ENCODE data around the gene NDUFA3. TPM values are rescaled to one million over a fixed set of nuclear protein-coding genes. Genes with fewer than 3 reads are reported as not detected.
A peak's percentile ranks its signal among the peaks of the same experiment; 100 is the strongest.

Gene NDUFA3
- total RNA-seq, 1 experiment from 2014 or later, result 85.0 TPM

DNA sequence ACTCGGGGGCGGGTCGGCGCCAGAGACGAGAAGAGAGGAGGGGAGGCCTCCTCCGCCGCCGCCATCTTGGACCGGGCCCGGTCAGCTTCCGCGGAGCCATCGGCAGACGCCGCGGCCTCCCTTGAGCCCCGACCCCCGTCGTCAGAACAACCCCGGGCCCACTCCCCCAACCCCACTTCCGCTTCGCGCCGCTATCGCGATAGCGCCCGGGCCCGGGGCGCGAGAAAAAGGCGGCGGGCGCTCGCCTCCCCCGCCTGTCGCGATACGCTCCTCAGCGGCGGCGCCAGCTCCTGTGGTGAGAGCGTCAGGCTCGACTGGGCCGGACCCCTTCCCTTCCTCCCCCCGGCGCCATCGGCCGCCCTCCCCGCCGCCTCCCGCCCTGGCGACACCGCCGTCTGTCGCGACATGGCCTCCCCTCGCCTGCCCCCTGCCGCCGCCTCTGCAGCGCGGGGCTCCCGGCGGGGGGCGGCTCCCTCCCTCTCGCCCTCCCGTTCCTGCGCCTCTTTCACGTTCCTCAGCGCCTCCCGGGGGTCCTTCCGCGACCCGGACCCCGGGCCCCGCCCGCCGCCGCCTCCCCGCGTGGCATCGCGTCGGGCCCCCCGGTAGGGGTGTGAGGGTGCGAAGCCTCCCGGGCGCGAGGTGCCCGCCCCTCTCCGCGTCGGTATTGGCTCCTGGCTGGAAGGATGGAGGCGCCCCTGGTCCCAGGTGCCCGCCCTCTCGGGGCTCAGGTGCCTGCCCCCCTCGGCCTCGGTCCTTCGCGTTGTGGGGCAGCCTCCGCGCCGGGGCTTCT is 35.2 kb downstream of the NDUFA3 start, which contains the start of gene CNOT3:
Gene CNOT3 (plus strand): TSS at position 64 of the 790 bp plus-strand sequence. CDS start 5,217 bp downstream, outside the sequence.
- DNase-seq (ENCODE audit: low read depth), result no peak

DNA sequence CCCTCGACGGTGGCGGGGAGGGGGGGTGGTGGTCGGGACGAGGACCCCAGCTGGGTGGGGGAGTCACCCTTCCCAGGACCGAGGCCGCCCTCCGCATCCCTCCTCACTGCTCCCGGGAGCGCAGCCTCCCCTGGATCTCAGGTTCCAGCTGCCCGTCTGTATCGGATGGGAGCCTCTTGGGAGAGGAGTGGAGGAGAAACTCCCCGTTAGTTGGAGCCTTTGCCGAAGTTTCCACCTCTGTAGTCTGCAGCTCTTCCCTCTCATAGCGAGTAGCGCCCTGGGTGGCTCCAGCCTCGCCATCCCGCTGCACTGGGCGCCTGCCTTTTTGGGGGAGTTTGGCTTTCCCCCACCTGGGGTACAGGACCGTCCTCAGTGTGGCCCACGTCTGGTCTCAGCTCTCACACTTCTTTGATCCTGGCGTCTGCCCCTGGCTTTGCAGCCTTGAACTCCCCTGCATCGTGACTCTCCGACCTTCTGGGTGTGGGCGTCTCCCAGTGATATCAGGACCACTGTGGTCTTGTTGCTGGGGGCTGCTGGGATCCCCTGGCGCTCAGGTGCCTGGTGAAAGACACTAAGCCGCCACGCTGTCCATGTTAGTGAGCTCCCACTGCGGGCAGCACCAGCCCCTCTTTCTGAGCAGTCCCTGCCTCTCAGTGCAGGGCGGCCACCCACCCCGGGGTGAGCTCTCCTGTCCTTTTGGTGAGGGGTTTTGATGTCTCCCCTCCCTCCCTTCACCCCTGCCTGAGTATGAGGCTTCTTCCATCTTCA is 36.0 kb downstream of the NDUFA3 start:
- DNase-seq (ENCODE audit: low read depth), result no peak

DNA sequence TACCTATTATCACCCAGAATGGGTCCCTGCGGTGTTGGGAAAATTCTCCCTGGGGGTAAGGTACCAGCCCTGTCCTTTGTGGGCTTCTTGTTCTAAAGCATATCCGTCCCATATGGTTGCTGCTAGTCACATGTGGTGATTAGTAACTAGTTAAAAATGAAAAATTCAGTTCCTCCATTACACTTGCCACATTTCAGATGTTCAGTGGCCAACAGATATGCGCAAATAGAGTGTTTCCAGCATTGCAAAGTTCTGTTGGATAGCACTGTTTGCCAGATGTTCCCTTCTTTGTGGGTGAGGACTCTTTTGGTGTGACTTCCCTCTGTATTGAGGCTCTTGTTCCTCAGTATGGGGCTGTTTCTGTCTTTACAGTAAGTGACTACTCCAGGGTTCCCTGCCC is 38.7 kb downstream of the NDUFA3 start:
- DNase-seq (ENCODE audit: low read depth), result no peak

DNA sequence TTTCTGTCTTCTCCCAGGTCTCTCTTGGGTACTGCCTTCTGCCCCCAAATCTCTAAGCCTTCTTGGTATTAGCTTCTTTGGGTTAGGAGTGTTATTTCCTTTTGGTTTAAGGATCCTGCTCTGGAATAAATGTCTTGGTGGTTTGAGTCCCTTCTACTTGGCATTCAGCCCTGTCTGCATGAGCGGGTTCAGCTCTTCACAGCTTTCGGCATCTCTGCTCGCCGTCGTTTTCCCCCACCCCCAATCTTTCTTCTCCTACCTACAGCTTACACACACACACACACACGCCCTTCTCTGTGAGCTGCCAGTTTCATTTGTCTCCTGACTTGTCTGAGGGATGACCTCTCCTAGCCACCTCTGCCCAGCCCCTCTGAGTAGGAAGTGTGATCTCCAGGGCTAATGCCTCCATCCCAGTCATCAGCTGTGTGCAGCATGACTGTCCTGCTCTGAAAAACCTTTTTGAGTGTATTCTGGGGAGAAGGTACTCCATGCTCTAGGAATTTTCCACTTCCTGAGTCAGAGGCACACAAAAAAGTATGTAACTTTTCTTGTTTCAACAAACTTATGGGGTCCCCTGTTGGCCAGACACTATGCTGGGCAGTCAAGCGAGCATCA is 39.6 kb downstream of the NDUFA3 start:
- no peak for DNase-seq (ENCODE audit: low read depth)

DNA sequence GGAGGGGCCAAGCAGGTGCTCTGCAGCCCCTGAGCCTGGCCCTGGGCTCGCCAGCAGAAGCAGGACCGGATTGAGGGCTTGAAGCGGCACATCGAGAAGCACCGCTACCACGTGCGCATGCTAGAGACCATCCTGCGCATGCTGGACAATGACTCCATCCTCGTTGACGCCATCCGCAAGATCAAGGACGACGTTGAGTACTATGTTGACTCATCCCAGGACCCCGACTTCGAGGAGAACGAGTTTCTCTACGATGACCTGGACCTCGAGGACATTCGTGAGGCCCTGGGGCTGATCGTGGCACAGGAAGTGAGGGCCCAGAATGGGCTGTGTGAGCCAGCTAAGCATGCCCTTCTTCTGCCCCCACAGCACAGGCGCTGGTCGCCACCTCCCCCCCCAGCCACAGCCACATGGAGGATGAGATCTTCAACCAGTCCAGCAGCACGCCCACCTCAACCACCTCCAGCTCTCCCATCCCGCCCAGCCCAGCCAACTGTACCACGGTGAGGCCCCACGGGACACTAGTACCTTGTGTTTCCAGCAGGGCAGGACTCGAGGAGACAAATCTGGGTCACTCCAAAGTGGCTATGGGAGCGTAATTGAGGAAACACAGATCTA is 43.0 kb downstream of the NDUFA3 start:
- no peak for DNase-seq (ENCODE audit: low read depth)

DNA sequence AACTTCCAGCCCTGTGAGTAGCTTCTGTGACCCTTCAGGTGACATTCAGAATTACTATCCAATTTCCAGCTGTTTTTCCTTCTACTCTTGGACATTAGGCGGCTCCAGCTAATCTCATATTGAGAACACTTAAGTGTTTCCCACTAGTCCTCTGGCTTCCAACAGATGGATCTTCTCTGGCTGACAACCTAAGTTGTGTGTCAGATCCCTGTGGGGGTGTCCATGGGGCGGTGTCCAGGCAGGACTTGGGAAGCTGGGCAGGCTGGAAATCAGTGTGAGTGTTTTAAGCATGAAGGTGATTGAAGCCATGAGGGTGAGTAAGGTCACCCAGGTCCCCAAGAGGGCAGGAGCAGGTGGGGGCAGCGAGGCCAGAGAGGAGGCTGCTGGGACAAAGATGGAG is 45.0 kb downstream of the NDUFA3 start:
- no peak for DNase-seq (ENCODE audit: low read depth)

DNA sequence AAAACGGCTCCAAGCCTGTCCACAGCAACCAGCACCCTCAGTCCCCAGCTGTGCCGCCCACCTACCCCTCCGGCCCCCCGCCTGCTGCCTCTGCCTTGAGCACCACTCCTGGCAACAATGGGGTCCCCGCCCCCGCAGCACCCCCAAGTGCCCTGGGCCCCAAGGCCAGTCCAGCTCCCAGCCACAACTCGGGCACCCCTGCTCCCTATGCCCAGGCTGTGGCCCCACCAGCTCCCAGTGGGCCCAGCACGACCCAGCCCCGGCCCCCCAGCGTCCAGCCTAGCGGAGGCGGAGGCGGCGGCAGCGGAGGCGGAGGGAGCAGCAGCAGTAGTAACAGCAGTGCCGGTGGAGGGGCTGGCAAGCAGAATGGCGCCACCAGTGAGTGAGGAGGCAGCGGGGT is 45.5 kb downstream of the NDUFA3 start:
- DNase-seq (ENCODE audit: low read depth), result no peak

DNA sequence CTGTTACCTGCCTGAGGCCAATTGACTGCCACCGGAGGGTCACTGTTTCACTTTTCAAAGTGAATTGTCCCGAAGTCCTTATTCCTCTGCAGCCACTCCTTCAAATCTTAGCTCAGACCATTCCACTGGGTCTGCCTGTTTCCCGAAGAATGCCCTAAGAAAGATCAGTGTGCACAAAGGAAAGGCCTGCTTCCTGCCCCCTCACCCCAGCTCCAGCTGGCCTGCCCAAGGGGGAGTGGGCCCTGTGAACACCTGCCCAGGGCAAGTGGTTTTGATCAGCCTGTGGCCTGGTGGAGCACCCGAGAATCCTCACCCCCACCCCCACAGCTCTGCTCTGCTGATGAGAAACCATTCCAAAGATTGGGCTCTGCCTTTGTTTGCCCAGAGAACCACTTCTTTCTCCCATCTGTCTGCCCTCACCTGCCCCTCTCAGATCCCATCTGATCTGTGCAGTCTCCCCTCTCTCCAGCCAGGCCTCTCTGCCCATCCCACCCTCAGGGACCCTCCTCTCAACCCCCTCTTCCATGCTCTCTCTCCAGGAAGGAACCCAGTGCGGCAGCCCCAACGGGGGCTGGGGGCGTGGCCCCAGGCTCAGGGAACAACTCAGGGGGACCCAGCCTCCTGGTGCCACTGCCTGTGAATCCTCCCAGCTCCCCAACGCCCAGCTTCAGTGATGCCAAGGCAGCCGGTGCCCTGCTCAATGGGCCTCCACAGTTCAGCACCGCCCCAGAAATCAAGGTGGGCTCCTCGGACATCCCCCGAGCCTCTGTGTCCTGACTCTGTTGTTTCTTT is 46.6 kb downstream of the NDUFA3 start:
- DNase-seq (ENCODE audit: low read depth), result no peak

DNA sequence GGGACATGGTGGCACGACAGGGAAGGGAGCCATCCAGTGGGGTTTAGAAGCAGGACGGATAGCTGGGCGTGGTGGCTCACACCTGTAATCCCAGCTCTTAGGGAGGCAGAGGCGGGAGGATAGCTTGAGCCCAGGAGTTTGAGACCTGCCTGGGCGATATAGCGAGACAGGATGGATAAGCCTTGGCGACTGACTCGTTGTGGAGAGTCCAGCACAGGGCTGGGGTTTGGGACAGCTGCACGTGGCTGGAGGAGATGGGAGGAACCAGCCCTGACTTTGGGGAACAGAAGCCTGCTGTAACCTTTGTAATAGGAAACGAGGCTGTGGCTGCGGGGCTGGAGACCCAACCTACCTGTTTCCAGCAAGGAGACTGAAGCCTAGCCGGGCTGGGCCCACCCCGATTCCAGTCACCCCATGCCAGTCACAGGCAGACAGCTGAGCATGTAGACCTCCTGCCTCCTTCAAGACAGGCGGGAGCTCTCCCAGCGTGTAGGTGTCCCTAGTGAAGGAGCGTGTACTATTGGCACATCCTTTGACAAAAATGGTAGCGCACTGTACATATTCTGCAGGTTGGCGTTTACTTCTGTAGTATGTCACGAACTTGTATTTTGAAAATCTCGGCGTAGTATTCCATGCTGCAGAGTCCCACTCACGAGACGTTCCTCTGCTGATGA is 48.8 kb downstream of the NDUFA3 start:
- DNase-seq (ENCODE audit: low read depth), result no peak

DNA sequence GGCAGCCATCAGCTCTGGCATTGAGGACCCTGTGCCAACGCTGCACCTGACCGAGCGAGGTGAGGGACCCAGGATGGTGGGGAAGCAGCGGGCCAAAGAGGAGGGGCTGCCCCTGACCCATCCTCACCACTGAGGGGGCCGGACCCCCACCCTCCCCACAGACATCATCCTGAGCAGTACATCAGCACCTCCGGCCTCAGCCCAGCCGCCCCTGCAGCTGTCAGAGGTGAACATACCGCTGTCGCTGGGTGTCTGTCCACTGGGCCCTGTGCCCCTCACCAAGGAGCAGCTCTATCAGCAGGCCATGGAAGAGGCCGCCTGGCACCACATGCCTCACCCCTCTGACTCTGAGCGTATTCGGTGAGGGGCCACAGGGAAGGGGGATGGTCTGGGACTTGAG is 49.6 kb downstream of the NDUFA3 start:
- DNase-seq (ENCODE audit: low read depth), result no peak

DNA sequence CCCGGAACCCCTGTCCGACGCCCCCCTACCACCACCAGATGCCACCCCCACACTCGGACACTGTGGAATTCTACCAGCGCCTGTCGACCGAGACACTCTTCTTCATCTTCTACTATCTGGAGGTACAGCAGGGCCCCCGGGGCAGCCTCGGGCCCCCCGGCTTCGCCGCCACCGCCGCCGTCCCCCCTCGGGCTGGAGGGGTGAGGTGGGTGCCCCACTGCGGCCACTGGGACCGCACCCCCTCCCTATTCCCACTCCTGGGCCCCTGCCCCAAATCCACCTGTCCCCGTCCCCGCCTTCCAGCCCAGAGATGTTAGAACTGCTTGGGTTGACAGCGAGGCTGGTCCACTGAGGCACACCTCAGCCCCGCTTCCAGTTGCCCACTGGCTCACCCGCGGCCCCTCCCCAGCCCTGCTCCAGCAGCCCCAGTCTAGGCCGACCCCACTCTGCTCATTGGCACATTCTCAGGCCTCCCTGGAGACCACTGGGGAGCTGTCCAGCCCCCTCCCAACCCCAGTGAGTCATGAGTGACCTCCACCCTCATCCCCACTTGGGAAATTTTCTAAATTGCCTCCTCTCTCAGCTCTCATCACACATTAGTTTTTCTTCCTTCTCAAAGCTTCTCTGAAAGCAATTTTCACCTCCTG is 50.3 kb downstream of the NDUFA3 start:
- DNase-seq (ENCODE audit: low read depth), result no peak

DNA sequence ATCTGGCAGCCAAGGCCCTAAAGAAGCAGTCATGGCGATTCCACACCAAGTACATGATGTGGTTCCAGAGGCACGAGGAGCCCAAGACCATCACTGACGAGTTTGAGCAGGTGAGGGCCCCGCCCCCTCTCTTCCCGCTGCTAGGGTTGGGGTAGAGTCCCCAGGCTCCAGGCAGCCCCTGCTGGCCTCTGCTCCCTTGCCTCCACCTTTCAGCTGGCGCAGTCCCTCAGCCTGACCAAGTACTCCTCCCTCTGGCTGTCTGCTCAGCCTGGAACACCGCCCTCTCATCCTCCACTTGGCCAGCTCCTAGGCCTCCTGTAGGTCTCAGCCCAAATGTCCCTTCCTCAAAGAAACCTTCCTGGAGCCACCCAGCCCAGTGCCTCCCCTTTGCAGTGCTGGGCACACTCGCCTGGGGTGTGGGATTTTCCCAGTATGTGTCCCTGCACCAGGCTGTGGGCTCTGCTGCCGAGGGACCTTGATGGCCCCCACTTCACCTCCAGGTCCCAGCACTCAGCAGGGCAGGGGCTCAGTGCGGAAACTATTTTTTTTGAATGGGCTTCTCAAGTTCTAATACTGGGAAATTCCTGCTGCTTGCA is 51.2 kb downstream of the NDUFA3 start:
- DNase-seq (ENCODE audit: low read depth), result peak; percentile 68

DNA sequence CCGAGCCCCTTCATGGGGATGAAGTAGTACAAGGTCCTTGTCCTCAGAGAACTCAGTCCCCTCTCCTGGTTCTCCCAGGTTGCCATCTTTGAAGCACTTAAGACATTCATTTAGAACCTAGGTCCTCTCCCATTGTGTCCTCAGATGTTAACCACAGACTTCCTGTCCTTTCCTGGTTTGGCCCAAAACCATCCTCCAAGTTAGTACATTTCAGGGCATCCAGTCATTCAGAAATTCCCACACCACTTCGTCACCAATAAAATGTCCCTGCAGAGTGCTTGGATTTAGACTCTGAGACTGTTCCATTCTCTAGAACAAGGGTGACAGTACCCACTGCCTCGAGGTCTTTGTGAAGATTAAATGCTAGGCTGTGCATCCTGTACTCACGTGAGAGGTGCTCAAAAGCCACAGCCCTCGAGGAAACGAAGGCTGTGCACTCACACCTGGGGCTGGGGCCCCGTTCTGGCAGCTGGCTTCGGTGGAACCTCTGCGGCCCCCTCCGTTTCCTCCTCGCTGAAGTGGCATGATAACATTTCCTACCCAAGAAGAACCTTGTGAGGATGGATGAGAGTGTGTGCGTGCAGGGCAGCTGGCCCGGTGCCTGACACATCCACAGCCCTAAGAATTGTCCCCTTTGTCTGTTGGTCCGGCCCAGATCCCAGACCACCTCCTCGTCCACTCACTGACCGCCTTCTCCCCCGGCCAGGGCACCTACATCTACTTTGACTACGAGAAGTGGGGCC is 52.1 kb downstream of the NDUFA3 start:
- DNase-seq (ENCODE audit: low read depth), result peak; percentile 74

DNA sequence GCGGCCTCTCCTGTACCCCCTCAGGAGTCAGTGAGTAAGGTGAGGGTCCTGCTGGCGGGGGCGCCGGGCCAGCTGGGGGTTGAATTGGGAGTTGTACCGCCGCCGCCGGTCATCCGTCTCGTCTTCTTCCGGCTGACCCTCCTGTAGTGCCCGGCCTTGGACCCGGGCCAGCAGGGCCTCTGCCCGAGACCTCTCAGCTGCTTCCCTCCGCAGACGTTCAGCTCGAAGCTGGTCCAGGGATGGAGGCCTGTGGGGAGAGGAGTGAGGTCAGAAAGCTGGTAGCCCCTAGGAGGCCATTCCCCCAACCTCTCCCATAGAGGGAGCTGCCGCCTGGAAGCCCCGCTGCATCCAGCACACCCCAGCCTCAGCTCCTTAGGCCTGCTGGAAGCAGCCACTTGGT is 53.0 kb downstream of the NDUFA3 start:
- no peak for DNase-seq (ENCODE audit: low read depth)

DNA sequence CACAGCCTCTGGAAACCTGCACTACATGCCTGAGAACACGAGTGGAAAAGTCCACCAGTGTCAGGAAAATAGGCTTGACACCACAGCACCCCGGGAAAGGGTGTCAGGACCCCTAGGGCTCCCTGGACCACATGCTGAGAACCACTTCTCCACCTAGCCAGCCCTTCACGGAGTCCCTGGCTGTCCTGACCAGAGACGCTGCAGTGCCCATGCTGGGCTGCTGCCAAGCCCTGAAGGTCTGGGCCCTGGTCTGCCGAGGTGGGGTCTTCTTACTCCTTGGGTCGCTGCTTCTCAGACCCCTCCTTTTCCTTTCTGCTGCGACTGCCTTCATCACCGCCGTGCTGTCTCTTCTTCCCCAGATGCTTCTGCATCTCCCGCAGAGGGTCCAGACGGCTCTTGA is 53.8 kb downstream of the NDUFA3 start:
- DNase-seq (ENCODE audit: low read depth), result no peak

DNA sequence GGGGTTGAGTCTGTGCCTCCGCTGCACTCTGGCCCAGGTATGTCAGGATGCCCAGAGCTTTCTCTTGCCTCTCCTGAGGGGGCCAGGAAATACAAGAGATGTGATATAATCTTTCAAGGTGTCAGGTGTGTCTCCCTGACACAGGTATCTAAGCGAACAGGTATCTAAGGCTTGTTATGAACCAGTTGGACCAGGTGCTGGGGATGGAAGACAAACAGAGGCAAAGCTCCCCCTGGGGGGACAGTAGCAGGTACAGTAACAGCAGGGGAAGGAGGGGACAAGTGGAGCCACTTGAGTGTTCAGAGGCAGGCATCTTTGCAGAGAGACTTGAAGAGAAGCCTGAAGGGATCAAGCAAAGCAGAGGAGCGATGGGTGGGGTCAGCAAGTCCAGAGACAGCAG is 54.3 kb downstream of the NDUFA3 start:
- no peak for DNase-seq (ENCODE audit: low read depth)

All from LHCN-M2 (cell line).